ENCODE results near the gene SRGAP3.

The SRGAP3 gene

GRCh38 chr3:9169956-9170850 lies 79.2 kb downstream of the SRGAP3 start:
- no peak for DNase-seq

- DNase-seq, result no peak
These were observed 80.1 kb downstream of the SRGAP3 start for GRCh38 chr3:9169326-9169725.

GRCh38 chr3:9168241-9168741 lies 81.2 kb downstream of the SRGAP3 start:
- DNase-seq, result no peak

- no peak for DNase-seq
These were observed 82.2 kb downstream of the SRGAP3 start for GRCh38 chr3:9167222-9167621.

- DNase-seq, result no peak
These were observed 84.0 kb downstream of the SRGAP3 start for GRCh38 chr3:9165421-9165820.

GRCh38 chr3:9163289-9163688 lies 86.2 kb downstream of the SRGAP3 start:
- DNase-seq, result no peak

GRCh38 chr3:9161811-9162210 lies 87.6 kb downstream of the SRGAP3 start:
- no peak for DNase-seq

GRCh38 chr3:9161298-9161697 lies 88.1 kb downstream of the SRGAP3 start:
- DNase-seq, result no peak

- no peak for DNase-seq
These were observed 90.4 kb downstream of the SRGAP3 start for GRCh38 chr3:9158865-9159630.

GRCh38 chr3:9157651-9158362 lies 91.6 kb downstream of the SRGAP3 start:
- no peak for DNase-seq

GRCh38 chr3:9156604-9157003 lies 92.8 kb downstream of the SRGAP3 start:
- no peak for DNase-seq

- no peak for DNase-seq
These were observed 94.4 kb downstream of the SRGAP3 start for GRCh38 chr3:9155028-9155427.

- no peak for DNase-seq
These were observed 95.4 kb downstream of the SRGAP3 start for GRCh38 chr3:9153904-9154619.

GRCh38 chr3:9151240-9151639 lies 98.2 kb downstream of the SRGAP3 start:
- no peak for DNase-seq

- no peak for DNase-seq
These were observed 99.9 kb downstream of the SRGAP3 start for GRCh38 chr3:9149566-9149965.

- DNase-seq, result no peak
These were observed 101.6 kb downstream of the SRGAP3 start for GRCh38 chr3:9147896-9148266.

- no peak for DNase-seq
These were observed 102.1 kb downstream of the SRGAP3 start for GRCh38 chr3:9147215-9147895.

- DNase-seq, result no peak
These were observed 102.9 kb downstream of the SRGAP3 start for GRCh38 chr3:9146367-9147071.

GRCh38 chr3:9143184-9143583 lies 106.3 kb downstream of the SRGAP3 start:
- DNase-seq, result no peak

- no peak for DNase-seq
These were observed 107.1 kb downstream of the SRGAP3 start for GRCh38 chr3:9142362-9142761.

- peak; percentile 28 for DNase-seq
These were observed 107.5 kb downstream of the SRGAP3 start for GRCh38 chr3:9141928-9142289.
